GM13977 (cell line): ENCODE data around the gene SNAI3.

Experiments used
- DNase-seq: peaks from one replicate; pipeline ENCODE4 v3.0.0; 2012; ENCODE audit warnings: low spot score
- CTCF ChIP-seq: IDR thresholded peaks from 2 replicates; pipeline ENCODE4 v1.5.1; 2012; ENCODE audit warnings: mild to moderate bottlenecking, control low read depth; ENCODE audit not compliant: insufficient read depth; ENCODE audit errors: extremely low read depth, missing control alignments
- in situ Hi-C: fragments of 300-500 bp; cut with MboI; formaldehyde crosslinking; loops from one replicate; pipeline ENCODE4 v1.12.0; 2022; ENCODE audit warnings: low sequenced_read_pairs, low pct_unique_long_range_greater_than_20kb, mixed read lengths, inconsistent platforms; ENCODE audit not compliant: unreplicated experiment

The SNAI3 gene

GRCh38 chr16:88699180-88699579 is 12.9 kb upstream of the SNAI3 start:
- no peak for DNase-seq
- in situ Hi-C loops, result no loop called here
- TF ChIP-seq CTCF, result no peak

GRCh38 chr16:88698646-88699045 is 12.3 kb upstream of the SNAI3 start:
- TF ChIP-seq CTCF, result no peak
- in situ Hi-C loops, result no loop called here
- no peak for DNase-seq

- no peak for DNase-seq
- in situ Hi-C loops, result no loop called here
- peak; percentile 39 for TF ChIP-seq CTCF
These were observed 11.7 kb upstream of the SNAI3 start for GRCh38 chr16:88697831-88698615.

GRCh38 chr16:88697116-88697830 is 11.0 kb upstream of the SNAI3 start:
- no peak for TF ChIP-seq CTCF
- in situ Hi-C loops, result no loop called here
- no peak for DNase-seq

- in situ Hi-C loops, result no loop called here
- DNase-seq, result no peak
- TF ChIP-seq CTCF, result no peak
These were observed 10.1 kb upstream of the SNAI3 start for GRCh38 chr16:88696441-88696840.

- in situ Hi-C loops, result no loop called here
- no peak for DNase-seq
- no peak for TF ChIP-seq CTCF
These were observed 9.4 kb upstream of the SNAI3 start for GRCh38 chr16:88695753-88696152.
